Lower lobe of right lung (tissue), 2 donors: ENCODE data around the gene NQO1. TPM values are rescaled to one million over a fixed set of nuclear protein-coding genes. Genes with fewer than 3 reads are reported as not detected.
"Not testable (repeated sequence)": the region's sequence is repeated elsewhere in the genome, so short reads cannot be mapped to it uniquely, and the experiment has no call there.

ENCODE experiments used
- ATAC-seq, 2 donors: fragments of 200-7000 bp; cut with Tn5 transposase; one replicate each; pipeline ENCODE4 v1.9.1; 2020 to 2022; ENCODE audit warnings: mild to moderate bottlenecking in 2 of 2, moderate library complexity in 2 of 2
- DNase-seq: peaks from one replicate; pipeline ENCODE4 v3.0.0-alpha.2; 2020
- H3K27ac ChIP-seq: fragments of 200-600 bp; one replicate; pipeline ENCODE4 v1.8.0; 2022
- H3K27me3 ChIP-seq: fragments of 200-600 bp; one replicate; pipeline ENCODE4 v1.8.0; 2022; ENCODE audit warnings: low read depth
- H3K36me3 ChIP-seq: fragments of 200-600 bp; one replicate; pipeline ENCODE4 v1.8.0; 2022; ENCODE audit warnings: mild to moderate bottlenecking
- H3K4me1 ChIP-seq: fragments of 200-600 bp; one replicate; pipeline ENCODE4 v1.8.0; 2022
- H3K4me3 ChIP-seq: fragments of 200-600 bp; one replicate; pipeline ENCODE4 v1.8.0; 2022; ENCODE audit warnings: mild to moderate bottlenecking
- H3K9me3 ChIP-seq: fragments of 200-600 bp; one replicate; pipeline ENCODE4 v1.8.0; 2022
- CTCF ChIP-seq: fragments of 200-600 bp; IDR thresholded peaks from one replicate; pipeline ENCODE4 v1.8.0; 2022; ENCODE audit warnings: antibody characterized with exemption, mild to moderate bottlenecking
- intact Hi-C: fragments of 100-400 bp; cut with DNase I; formaldehyde crosslinking; loops from one replicate; pipeline ENCODE4 v1.11.0; 2022
- total RNA-seq: library from RNA; stranded (reverse); fragmentation: NEBNext Ultra II Directional; extraction: Animal tissue kit (Norgen Biotek cat#: 25700); gene quantifications from one replicate; pipeline ENCODE4 v1.2.1, GENCODE V29; 2021
- donor health status: DM: no; HTN: yes; CAD: no; lungs with severe emphysema.

NQO1 gene
- total RNA-seq, 1 donor from 2014 or later, result 57.8 TPM

GRCh38 chr16:69741519-69741918 lies 15.2 kb upstream of the NQO1 start:
- DNase-seq (no peak), ATAC-seq (peak in 1 of 2 donors; percentile 14)
- H3K36me3 ChIP-seq, result peaks cover 68% of the 10 kb centered on the region
- peaks cover 5% of the 10 kb centered on the region for H3K4me1 ChIP-seq
- H3K27me3 ChIP-seq, result no peaks in the 10 kb centered on the region
- no peak for TF ChIP-seq CTCF
- no peak overlapping the region for H3K4me3 ChIP-seq
- intact Hi-C loops, result no loop called here
- peak overlapping the region; percentile 36 for H3K27ac ChIP-seq
- H3K9me3 ChIP-seq, result no peaks in the 10 kb centered on the region

- Histone ChIP-seq H3K4me3 (no peak overlapping the region), H3K36me3 (no peaks in the 10 kb centered on the region), H3K27ac (no peak overlapping the region), H3K4me1 (peaks cover 14% of the 10 kb centered on the region), H3K9me3 (no peaks in the 10 kb centered on the region), H3K27me3 (no peaks in the 10 kb centered on the region)
- ATAC-seq, result no peak
- intact Hi-C loops, result no loop called here
- no peak for DNase-seq
- TF ChIP-seq CTCF, result no peak
Observed at GRCh38 chr16:69732101-69732500, 5.7 kb upstream of the NQO1 start.

- H3K27ac ChIP-seq, H3K4me3 ChIP-seq, intact Hi-C loops, H3K9me3 ChIP-seq, ATAC-seq, H3K27me3 ChIP-seq, H3K36me3 ChIP-seq, DNase-seq: not testable (repeated sequence)
- H3K4me1 ChIP-seq, result peaks cover 19% of the 10 kb centered on the region
Observed at GRCh38 chr16:69731280-69731679, 4.9 kb upstream of the NQO1 start.

- H3K36me3 ChIP-seq, intact Hi-C loops, DNase-seq, H3K27ac ChIP-seq, H3K9me3 ChIP-seq, H3K27me3 ChIP-seq, H3K4me3 ChIP-seq, ATAC-seq: not testable (repeated sequence)
- H3K4me1 ChIP-seq, result peaks cover 30% of the 10 kb centered on the region
Observed at GRCh38 chr16:69729030-69729429, 2.7 kb upstream of the NQO1 start.

GRCh38 chr16:69727916-69728270 lies 1.5 kb upstream of the NQO1 start:
- intact Hi-C loops, result no loop called here
- peak; percentile 82 for DNase-seq
- Histone ChIP-seq H3K27me3 (no peaks in the 10 kb centered on the region), H3K4me3 (peak overlapping the region; percentile 71), H3K27ac (peak overlapping the region; percentile 81), H3K36me3 (no peaks in the 10 kb centered on the region), H3K4me1 (peaks cover 30% of the 10 kb centered on the region), H3K9me3 (no peaks in the 10 kb centered on the region)
- no peak for TF ChIP-seq CTCF
- ATAC-seq, result peak in 1 of 2 donors; percentile 45

GRCh38 chr16:69725480-69726312 lies 664 bp downstream of the NQO1 start:
- Histone ChIP-seq H3K27me3 (no peaks in the 10 kb centered on the region), H3K4me1 (peaks cover 30% of the 10 kb centered on the region), H3K36me3 (no peaks in the 10 kb centered on the region), H3K4me3 (peak overlapping the region; percentile 71), H3K9me3 (no peaks in the 10 kb centered on the region), H3K27ac (peak overlapping the region; percentile 81)
- DNase-seq (no peak), ATAC-seq (no peak)
- no peak for TF ChIP-seq CTCF
- intact Hi-C loops, result no loop called here
